LNCAP (cell line): Measurements from ENCODE around the gene GALNT9.

Source experiments
- CTCF ChIP-seq: fragments of 450-650 bp; IDR thresholded peaks from 2 replicates; pipeline ENCODE4 v1.5.1; 2017; ENCODE audit warnings: mild to moderate bottlenecking

Gene GALNT9

GRCh38 chr12:132338781-132339180 lies 9.4 kb upstream of the GALNT9 start:
- TF ChIP-seq CTCF, result no peak

GRCh38 chr12:132338311-132338710 lies 8.9 kb upstream of the GALNT9 start:
- TF ChIP-seq CTCF, result no peak

- no peak for TF ChIP-seq CTCF
These were observed 8.2 kb upstream of the GALNT9 start for GRCh38 chr12:132337557-132337956.

- TF ChIP-seq CTCF, result no peak
These were observed 7.3 kb upstream of the GALNT9 start for GRCh38 chr12:132336451-132337413.

- TF ChIP-seq CTCF, result no peak
These were observed 5.9 kb upstream of the GALNT9 start for GRCh38 chr12:132335179-132335756.

- TF ChIP-seq CTCF, result no peak
These were observed 4.4 kb upstream of the GALNT9 start for GRCh38 chr12:132333766-132334165.

- no peak for TF ChIP-seq CTCF
These were observed 3.9 kb upstream of the GALNT9 start for GRCh38 chr12:132333273-132333672.
